GM19238 (cell line): ENCODE measurements around the gene SLC8B1.
"Not testable (repeated sequence)": the region's sequence is repeated elsewhere in the genome, so short reads cannot be mapped to it uniquely, and the experiment has no call there.

Experiments used
- DNase-seq: peaks from one replicate; pipeline ENCODE4 v3.0.0; 2011; ENCODE audit warnings: low spot score; ENCODE audit not compliant: insufficient read length

SLC8B1 gene

GRCh38 chr12:113358381-113359132 is 23.6 kb upstream of the SLC8B1 start, which contains the start of gene PLBD2:
PLBD2 (plus strand) TSS chr12:113358587; CDS start chr12:113358601, 14 bp downstream.
- DNase-seq = peak; percentile 98

- DNase-seq = not testable (repeated sequence)
Observed at GRCh38 chr12:113354192-113354591, 19.3 kb upstream of the SLC8B1 start.

GRCh38 chr12:113351089-113351488 is 16.2 kb upstream of the SLC8B1 start:
- DNase-seq = no peak

GRCh38 chr12:113348849-113349536 is 14.1 kb upstream of the SLC8B1 start:
- no peak for DNase-seq

- no peak for DNase-seq
Observed at GRCh38 chr12:113347892-113348291, 13.0 kb upstream of the SLC8B1 start.

- no peak for DNase-seq
Observed at GRCh38 chr12:113347107-113347506, 12.2 kb upstream of the SLC8B1 start.

GRCh38 chr12:113346353-113346752 is 11.4 kb upstream of the SLC8B1 start:
- no peak for DNase-seq

- no peak for DNase-seq
Observed at GRCh38 chr12:113345318-113345717, 10.4 kb upstream of the SLC8B1 start.

GRCh38 chr12:113341535-113341934 is 6.6 kb upstream of the SLC8B1 start:
- no peak for DNase-seq

- DNase-seq = no peak
Observed at GRCh38 chr12:113340061-113340460, 5.2 kb upstream of the SLC8B1 start.

- no peak for DNase-seq
Observed at GRCh38 chr12:113339540-113339939, 4.6 kb upstream of the SLC8B1 start.

GRCh38 chr12:113333877-113334785 is 778 bp downstream of the SLC8B1 start:
- no peak for DNase-seq

GRCh38 chr12:113333418-113333750 is 1.5 kb downstream of the SLC8B1 start:
- no peak for DNase-seq

- no peak for DNase-seq
Observed at GRCh38 chr12:113332688-113333417, 2.1 kb downstream of the SLC8B1 start.

GRCh38 chr12:113330505-113330904 is 4.4 kb downstream of the SLC8B1 start:
- no peak for DNase-seq

GRCh38 chr12:113329791-113330417 is 5.0 kb downstream of the SLC8B1 start:
- no peak for DNase-seq

- no peak for DNase-seq
Observed at GRCh38 chr12:113329022-113329790, 5.7 kb downstream of the SLC8B1 start.

GRCh38 chr12:113328368-113328889 is 6.5 kb downstream of the SLC8B1 start:
- DNase-seq = no peak

- no peak for DNase-seq
Observed at GRCh38 chr12:113326775-113327395, 8.0 kb downstream of the SLC8B1 start.
